ENCODE data around the gene C10orf88.
A peak's percentile ranks its signal among the peaks of the same experiment; 100 is the strongest.
"Not testable (repeated sequence)": the region's sequence is repeated elsewhere in the genome, so short reads cannot be mapped to it uniquely, and the experiment has no call there.

C10orf88 gene

DNA sequence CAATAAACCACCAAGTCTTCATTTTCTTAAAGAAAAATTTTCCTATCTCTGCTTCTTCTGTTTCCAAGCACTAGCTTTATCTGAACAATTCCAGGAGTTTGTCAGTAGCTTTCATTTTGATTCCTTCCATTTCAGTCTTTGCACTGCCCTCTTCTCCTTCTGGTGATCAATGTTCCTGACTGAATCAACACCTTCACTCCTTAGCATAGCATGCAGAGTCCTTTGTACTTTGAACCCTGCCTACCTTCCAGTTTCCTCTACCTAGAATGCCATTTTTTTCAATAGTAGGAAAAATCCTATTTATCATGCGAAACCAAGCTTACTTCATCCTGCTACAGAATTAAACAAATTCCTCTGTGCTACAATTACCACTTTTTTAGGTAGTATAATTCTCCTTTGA is 1.9 kb upstream of the C10orf88 start:
- no peak for DNase-seq

DNA sequence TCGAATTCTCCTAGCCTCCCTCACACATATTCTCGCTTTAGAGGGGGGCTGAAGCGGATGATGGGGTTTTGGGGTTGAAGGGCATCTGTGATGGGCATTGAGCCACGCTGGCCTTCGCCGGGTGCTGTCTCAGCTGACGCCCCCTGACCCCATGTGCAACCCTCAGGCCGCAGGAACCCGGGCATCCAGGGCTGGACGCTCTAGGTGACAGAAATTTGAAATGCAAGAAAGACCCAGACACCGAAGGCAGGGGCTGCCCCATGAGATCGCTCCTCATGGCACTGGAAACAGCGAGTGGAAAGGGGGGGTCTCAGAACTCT is 664 bp upstream of the C10orf88 start:
- DNase-seq, result no peak

DNA sequence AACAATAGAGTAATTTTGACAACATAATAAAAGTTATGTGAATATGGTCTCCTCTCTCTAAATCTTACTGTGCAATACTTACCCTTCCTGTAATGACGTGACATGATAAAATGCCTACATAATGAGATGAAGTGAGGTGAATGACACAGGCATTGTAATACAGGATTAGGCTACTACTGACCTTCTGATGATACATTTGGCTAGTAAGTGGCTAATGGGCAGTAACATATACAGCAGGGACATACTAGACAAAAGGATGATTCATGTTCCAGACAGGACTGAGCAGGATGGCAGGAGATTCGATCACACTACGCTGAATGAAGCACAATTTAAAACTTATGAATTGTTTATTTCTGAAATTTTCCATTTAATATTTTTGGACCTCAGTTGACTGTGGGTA is 4.7 kb downstream of the C10orf88 start:
- DNase-seq, result no peak

DNA sequence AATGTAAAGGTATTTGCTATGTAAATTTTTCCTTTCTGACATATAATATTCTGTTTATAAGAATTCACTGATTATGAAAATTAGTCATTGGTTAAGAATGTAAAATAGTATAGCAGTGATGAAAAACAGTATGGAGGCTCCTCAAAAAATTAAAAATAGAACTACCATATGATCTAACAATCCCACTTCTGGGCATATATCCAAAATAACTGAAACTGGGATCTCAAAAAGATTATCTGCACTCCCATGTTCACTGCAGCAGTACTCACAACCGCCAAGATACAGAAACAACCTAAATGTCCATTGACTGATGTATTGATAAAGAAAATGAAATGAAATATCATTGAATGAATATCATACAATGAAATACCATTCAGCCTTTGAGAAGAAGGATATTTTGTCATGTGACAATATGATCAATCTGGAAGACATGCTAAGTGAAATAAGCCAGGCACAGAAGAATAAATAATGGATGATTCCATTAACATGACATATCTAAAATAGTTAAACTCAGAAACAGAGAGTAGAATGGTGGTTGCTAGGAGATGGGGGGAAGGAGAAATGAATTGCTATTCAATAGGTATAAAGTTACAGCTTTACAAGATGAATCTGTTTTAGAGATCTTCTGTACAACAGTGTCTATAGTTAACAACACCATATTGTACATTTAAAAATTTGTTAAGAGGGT is 14.0 kb downstream of the C10orf88 start:
- no peak for DNase-seq

DNA sequence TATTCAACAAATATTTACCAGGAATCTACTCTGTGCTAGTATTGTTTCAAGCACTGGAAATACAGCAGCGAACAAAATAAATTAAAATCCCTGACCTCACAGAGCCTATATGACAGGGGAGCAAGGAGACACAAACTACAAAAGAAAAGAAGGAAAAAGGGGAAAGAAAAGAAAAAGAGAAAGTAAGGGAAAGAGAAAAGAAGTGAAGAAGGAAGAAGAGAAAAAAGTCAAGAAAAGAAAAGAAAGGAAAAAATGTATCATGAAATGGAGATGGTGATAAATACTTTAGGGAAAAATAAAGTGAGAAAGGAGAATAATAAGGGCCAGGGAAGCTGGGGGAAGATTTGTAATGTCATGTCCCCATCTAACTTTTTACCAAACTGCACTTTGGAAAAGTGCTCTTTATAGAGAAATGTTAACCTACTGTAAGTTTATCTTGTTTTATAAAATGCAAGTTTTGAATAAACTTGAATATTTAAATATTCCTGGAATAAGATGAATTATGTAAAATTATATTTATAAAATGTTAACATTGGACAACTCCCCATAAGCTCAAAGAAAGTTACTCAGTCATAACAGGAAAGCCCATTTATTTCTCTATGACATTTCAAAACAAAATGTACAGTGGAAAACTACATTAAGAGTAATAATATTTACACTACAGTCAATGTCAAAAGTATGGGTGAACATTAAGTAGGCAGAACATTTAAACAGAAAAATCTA is 14.7 kb downstream of the C10orf88 start:
- DNase-seq, result no peak

DNA sequence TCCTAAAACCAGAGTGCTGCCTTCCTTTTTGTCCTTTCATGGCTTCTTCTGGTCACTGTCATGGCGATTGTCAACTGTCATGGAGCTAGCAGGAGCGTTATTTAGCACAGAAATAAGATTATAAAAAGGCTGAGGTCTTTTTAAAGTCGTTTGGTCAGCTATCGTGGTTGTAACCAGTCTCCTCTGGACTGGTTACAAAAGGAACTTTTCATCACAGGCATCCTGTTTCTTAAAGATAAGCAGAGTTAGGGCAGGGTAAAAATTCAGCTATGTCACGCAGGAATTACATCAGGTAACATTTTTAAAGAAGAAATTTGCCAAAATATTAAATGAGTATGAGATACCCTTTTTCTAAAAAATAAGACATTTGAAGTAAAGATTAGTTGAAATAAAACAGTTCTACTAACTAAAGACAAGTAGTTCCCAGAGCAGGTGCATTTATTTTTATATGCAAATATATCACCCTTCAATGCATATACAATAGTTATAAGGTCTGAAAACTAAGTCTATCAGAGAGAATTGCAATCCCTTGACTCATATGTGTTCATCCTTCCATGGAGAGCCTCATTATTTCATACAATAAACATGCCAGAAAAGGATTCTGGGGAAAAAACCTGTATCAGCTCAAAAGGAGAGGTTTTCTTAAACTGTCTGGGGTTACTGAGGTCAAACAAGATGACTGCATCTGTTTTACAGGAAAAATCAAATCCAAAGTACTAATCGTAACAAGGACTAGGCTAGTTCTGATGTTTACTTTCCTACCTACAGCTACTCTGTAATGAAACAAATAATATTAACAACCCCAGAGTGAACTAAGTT is 22.7 kb downstream of the C10orf88 start:
- DNase-seq, result no peak

DNA sequence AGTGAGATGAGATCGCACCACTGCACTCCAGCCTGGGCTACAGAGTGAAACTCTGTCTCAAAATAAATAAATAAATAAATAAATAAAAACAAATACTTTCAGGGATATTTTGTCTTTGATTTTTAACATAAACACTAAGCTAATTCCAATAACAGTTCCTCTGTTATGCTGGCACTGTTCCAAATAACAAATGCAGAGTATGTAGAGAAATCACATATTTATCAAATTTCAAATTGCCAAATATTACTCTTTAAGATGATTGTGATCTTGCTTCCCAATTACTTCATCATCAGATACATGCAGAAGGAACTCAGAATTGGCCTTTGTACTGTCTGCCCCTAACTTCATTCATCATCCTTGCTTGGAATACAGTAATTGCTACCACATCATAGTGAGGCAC is 23.9 kb downstream of the C10orf88 start:
- no peak for DNase-seq

DNA sequence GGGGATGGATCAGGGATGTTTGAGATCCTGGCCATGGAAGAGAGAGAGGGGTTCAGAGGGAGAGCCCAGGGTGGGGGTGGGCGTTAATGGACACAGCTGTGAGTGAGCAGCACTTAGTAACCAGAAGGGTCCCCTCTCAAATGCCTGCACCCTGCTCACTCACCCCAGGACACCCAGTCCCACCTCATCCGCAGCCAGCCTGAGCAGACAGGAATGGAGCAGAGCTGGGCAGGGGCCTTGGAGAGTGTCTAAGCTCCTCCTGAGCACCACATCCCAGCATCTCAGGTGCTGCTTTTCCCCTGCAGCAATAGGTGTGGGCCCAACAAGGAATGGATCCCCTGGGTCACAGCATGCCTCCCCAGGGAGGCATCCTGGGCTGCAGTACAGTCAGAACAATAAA is 38.3 kb downstream of the C10orf88 start:
- DNase-seq, result no peak

DNA sequence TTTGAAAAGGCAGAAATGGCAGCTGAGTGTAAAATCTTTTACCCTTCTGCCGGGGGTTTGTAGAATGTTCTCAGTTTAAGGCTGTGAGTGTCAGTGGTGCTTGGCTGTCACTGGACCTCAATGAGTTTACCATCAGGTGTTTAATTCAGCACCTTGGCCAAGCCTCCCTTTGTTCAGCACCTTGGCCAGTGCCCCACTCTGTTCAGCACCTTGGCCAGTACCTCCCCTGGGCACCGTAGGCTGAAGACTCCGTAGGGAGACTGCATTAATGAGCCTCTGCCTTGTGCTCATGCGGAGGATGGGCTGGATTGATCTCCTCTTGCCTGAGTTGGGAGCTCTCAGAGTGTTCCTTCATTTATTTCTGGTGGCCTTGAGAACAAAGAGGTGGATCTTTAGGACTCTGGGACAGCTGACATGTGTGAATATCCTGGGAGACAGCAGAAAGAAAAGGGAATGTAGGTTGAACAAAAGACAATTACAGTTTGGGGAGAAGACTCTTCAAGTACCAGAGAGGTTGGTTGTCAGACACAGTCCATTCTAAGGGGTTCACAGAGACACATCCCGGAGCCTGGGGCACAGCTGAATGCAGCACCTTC is 42.0 kb downstream of the C10orf88 start:
- DNase-seq, result peak; percentile 17

DNA sequence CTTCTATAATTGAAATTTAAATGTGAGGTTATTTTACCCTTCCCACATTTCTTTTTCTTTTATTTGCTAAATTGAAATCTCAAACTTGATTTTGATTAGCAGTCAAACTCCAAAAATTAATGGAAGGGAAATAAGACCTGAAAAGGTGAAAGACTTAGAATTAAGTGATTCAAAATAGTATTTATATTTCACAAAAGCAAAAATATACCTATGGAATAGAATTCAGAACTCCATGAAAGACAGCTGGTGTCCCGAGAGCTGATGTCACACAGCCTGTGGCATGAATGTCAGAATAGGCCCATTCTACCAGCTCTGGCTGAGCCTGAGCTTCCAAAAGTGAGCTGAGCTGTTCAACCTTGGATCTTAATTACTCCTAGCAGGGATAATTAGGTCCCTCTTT is 43.7 kb downstream of the C10orf88 start, which contains the start of gene FAM24A:
TSS of gene FAM24A (plus strand) at position 301 of the 400 bp plus-strand sequence. CDS start 1,025 bp downstream, outside the sequence.
- DNase-seq, result no peak

DNA sequence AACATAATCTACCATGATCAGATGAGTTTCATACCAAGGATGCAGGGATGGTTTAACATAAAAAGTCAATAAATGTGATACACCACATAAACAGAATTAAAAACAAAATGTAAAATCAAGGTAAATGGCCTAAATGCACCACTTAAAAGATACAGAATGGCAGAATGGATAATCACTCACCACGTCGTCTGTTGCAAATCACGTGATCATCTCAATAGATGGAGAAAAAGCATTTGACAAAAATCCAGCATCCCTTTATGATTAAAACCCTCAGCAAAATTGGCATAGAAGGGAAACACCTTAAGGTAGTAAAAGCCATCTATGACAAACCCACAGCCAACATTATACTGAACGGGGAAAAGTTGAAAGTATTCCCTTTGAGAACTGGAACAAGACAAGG is 50.2 kb downstream of the C10orf88 start:
- not testable (repeated sequence) for DNase-seq

DNA sequence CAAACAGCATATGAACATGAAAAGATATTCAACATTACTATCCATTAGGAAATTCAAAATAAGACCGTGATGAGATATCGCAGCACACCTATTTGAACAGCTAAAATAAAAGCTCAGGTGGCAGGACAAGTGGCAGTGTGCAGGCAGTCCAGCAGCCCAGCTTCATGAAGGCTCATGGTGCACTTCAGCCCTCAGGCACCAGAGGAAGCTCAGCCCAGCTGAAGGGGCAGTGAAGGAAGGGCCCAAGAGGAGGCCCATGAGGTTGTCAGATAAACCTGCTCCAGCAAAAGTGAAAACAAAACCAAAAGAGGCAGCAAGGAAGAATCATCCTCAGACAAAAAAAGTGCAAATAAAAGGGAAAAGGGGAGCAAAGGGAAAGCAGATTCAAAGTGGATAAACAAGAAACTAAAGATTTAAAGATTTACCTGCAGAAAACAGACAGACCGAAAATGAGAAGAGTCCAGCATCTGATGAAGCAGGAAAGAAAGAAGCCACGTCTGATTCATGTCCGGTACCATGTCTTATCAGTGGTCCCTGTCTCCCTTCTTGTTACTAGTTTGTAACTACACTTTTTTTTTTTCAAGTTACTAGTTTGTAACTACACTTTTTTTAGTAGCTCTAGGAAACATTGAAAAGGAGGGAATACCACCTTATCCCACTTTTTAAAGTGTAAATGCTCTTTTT is 59.6 kb downstream of the C10orf88 start:
- no peak for DNase-seq

DNA sequence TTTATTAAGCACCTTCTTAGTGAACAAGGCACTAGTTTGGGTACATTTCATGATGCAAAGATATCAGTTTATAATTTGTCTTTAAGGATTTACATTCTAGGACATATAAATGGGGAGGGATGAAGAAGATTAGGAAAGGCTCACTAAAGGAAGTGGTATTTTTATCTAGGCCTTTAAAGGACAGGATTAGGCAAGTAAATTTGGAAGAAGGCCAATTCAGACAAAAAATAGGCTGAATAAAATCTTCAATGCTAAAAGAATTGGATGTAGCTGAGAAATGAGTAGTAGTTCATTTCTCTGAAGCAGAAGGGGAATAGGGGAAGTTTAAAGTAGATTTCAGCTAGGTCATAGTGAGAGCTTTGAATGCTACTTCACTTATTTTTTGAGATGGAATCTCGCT is 69.9 kb downstream of the C10orf88 start:
- no peak for DNase-seq

DNA sequence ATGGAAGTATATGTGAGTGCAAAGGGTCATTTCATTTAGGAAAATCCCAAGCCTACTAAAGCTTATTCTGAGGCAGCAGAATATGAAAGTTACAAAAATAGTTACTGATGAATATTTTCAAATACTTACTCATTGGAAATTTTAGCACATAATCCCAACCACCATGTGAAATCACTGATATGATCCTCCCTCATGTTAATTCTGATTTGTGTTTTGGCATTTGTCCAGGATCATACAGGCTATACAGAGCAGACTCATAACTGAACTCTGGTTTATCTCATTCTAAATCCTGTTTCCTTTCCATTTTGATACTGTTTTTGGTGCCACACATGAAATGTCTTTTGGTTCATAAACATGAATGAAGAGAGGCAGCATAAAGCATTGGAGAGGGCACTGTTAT is 71.3 kb downstream of the C10orf88 start:
- DNase-seq, result no peak

All from stimulated activated naive CD4-positive, alpha-beta T cell treated with Interleukin-2 at 50 U/mL for 16 hours (primary cell).